Measurements from ENCODE around the gene TERB1.
"Not testable (repeated sequence)": the region's sequence is repeated elsewhere in the genome, so short reads cannot be mapped to it uniquely, and the experiment has no call there.

Gene TERB1

DNA sequence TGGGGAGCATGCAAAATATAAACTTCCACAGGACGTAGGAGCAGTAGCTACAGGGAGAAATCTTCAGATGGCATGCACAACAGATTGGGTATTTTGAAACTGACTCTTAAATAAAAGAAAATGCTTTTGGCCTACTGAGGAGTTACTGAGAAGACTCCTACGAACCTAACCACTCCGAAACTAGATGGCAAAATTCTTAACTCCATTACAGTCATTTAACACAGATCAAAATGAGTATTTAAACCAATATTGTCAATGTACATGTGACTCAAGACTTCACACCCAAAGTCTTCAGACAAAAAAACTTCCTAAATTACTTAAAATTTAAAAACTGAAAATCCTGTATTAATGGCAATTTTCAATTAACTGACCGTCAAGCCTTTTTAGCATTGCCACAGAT, 8.4 kb upstream of the TERB1 start:
- DNase-seq (ENCODE audit: low read depth), result no peak
- TF ChIP-seq, protein P1, sequence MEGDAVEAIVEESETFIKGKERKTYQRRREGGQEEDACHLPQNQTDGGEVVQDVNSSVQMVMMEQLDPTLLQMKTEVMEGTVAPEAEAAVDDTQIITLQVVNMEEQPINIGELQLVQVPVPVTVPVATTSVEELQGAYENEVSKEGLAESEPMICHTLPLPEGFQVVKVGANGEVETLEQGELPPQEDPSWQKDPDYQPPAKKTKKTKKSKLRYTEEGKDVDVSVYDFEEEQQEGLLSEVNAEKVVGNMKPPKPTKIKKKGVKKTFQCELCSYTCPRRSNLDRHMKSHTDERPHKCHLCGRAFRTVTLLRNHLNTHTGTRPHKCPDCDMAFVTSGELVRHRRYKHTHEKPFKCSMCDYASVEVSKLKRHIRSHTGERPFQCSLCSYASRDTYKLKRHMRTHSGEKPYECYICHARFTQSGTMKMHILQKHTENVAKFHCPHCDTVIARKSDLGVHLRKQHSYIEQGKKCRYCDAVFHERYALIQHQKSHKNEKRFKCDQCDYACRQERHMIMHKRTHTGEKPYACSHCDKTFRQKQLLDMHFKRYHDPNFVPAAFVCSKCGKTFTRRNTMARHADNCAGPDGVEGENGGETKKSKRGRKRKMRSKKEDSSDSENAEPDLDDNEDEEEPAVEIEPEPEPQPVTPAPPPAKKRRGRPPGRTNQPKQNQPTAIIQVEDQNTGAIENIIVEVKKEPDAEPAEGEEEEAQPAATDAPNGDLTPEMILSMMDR (IDR thresholded peaks at IDR 0.05; ENCODE audit: control insufficient read depth, insufficient read depth, low read depth, low read length, missing control alignments), result no peak
- H3K4me3 ChIP-seq (ENCODE audit: control insufficient read depth, low read depth, low read length), result no peak overlapping the region

DNA sequence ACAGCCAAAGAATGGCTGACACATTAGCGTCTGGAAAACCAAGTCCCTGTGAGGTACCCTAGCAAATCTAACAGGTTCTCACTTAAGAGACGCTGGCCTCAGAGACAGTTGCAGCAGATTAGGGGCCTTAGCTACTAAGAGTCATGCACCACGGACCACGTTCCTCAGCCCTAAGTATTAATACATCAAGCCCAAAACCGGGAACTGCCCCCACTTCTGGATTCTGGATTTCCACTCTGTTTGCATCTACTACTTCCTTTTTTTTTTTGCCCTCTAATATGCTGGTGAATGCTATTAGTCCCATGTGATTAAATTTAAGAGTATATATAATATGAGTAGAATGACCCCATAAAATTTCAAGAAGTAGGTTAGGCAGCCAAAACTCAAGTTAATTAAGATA, 775 bp upstream of the TERB1 start:
- TF ChIP-seq, protein P1 (IDR thresholded peaks at IDR 0.05; ENCODE audit: control insufficient read depth, insufficient read depth, low read depth, low read length, missing control alignments), result no peak
- no peak overlapping the region for H3K4me3 ChIP-seq (ENCODE audit: control insufficient read depth, low read depth, low read length)
- no peak for DNase-seq (ENCODE audit: low read depth)

DNA sequence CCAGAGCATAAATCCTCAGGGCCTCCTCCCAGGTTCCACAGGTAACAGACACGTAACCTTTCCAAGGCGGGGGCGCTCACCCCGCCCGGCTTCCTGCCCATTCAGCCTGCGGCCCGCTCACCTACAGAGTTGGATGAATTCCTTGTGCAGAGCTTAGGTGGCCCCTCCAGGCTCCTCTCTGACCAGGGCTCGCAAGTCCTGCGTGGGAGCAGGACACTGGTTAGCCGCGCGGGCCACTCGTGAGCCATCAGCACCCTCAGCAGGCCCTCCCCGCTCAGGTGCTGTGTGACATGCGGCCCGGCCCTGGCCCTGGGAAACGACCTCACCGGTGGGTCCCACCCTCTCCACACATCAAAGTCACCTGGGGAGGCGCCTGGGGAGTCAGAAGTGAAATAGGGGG, 528 bp downstream of the TERB1 start:
- DNase-seq (ENCODE audit: low read depth), result no peak
- no peak overlapping the region for H3K4me3 ChIP-seq (ENCODE audit: control insufficient read depth, low read depth, low read length)

DNA sequence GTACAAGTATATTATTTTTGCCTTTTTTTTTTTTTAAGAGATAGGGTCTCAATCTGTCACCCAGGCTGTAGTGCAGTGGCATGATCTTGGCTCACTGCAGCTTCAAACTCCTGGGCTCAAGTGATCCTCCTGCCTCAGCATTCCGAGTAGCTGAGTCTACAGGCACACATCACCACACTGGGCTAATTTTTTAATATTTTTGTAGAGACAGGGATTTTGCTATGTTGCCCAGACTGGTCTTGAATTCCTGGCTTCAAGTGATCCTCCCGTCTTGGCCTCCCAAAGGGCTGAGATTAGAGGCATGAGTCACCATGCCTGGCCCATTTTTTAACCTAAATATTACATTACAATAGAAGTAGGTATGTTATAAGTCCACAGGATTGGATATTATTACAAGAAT, 3.2 kb downstream of the TERB1 start:
- TF ChIP-seq, protein P1 (IDR thresholded peaks at IDR 0.05; ENCODE audit: control insufficient read depth, insufficient read depth, low read depth, low read length, missing control alignments), result no peak
- H3K4me3 ChIP-seq (ENCODE audit: control insufficient read depth, low read depth, low read length), result no peak overlapping the region
- DNase-seq (ENCODE audit: low read depth), result no peak

More for the DNA sequence above, 528 bp downstream of the TERB1 start:
- TF ChIP-seq, protein P1 (IDR thresholded peaks at IDR 0.05; ENCODE audit: control insufficient read depth, insufficient read depth, low read depth, low read length, missing control alignments), result no peak

DNA sequence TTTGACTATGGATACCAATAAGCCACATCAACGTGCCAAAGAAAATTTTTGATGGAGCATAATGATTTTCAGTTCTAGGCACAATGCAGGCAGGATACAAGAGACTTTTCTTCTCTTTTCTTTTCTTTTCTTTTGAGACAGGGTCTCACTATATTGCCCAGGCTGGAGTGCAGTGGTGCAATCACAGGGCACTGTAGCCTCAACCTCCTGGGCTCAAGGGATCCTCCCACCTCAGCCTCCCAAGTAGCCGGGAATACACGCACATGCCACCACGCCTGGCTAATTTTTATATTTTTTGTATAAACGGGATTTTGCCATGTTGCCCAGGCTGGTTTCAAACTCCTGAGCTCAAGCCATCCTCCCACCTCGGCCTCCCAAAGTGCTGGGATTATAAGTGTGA, 7.4 kb downstream of the TERB1 start:
- not testable (repeated sequence) for DNase-seq (ENCODE audit: low read depth)

DNA sequence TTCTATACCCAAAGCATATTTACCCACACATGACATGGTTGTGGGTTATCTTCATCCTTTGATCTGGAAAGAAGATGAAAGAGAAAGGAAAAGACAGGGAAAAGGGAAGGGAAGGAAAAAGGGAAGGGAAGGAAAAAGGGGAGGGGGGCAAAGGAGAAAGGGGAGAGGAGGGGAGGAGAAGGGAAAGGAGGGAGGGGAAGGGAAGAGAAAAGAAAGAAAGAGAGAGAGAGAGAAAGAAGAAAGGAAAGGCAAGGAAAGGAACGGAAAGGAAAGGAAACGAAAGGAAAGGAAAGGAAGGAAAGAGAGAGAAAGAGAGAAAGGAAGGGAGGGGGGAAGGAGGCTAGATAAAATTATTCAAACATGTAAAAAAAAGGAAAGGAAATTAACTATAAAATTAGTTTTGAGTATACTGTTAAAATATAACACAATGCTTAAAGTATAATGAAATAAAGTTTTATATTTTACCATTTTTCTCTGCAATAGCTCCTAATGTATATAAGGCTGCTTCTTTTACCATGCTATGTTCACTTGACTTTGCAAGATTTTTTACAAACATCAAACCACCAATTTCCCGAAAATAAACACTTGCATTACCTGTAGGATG, 11.2 kb downstream of the TERB1 start:
- DNase-seq (ENCODE audit: low read depth), result no peak
- TF ChIP-seq, protein P1 (IDR thresholded peaks at IDR 0.05; ENCODE audit: control insufficient read depth, insufficient read depth, low read depth, low read length, missing control alignments), result no peak
- H3K4me3 ChIP-seq (ENCODE audit: control insufficient read depth, low read depth, low read length), result no peak overlapping the region

More for the DNA sequence above, 7.4 kb downstream of the TERB1 start:
- H3K4me3 ChIP-seq (ENCODE audit: control insufficient read depth, low read depth, low read length), result not testable (repeated sequence)

DNA sequence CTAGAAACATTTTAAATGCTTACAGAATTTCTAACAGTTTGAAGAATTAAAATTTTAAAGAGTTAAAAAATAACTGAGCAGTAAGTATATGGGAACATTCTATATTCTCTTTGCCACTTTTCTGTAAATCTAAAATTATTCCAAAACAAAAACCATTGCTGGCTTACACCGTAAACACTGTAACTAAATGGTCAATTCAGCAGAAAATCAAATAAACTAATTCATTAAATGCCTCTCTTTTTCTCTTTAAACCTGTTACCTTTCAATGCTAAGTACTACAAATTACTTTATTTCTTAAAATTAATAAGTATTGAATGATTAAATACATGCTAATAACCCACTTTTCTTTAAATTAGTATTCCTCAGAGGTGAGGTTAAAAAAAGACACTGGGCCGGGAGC, 14.0 kb downstream of the TERB1 start:
- no peak overlapping the region for H3K4me3 ChIP-seq (ENCODE audit: control insufficient read depth, low read depth, low read length)
- no peak for DNase-seq (ENCODE audit: low read depth)
- TF ChIP-seq, protein P1 (IDR thresholded peaks at IDR 0.05; ENCODE audit: control insufficient read depth, insufficient read depth, low read depth, low read length, missing control alignments), result no peak

Data from AG09309 (cell line).